ENCODE results near the gene TGIF2.

The TGIF2 gene

DNA sequence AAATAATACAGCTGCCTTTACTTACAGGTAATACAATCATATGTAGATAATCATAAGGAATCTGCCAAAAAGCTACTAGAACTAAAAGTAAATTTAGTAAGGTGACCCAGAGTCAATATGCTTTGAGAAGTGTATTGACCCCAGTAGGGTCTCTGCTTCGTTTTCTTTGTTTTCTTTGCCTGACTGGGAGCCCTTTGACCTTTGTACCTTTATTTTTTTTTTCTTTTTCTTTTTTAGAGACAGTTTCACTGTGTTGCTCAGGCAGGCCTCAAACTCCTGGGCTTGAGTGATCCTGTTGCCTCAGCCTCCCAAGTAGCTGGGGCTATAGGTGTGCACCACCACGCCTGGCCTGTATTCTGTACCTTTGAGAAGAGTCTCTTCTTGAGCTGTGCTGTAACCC, 50.0 kb downstream of the TGIF2 start:
- Histone ChIP-seq H3K36me3 (ENCODE audit: control insufficient read depth, insufficient read depth, low read length) (no peaks in the 10 kb centered on the region), H3K27ac (ENCODE audit: low read length) (no peak overlapping the region)
- no CpG with 5 or more reads among the region's 2 CpGs for WGBS (ENCODE audit: insufficient coverage, insufficient read length)

DNA sequence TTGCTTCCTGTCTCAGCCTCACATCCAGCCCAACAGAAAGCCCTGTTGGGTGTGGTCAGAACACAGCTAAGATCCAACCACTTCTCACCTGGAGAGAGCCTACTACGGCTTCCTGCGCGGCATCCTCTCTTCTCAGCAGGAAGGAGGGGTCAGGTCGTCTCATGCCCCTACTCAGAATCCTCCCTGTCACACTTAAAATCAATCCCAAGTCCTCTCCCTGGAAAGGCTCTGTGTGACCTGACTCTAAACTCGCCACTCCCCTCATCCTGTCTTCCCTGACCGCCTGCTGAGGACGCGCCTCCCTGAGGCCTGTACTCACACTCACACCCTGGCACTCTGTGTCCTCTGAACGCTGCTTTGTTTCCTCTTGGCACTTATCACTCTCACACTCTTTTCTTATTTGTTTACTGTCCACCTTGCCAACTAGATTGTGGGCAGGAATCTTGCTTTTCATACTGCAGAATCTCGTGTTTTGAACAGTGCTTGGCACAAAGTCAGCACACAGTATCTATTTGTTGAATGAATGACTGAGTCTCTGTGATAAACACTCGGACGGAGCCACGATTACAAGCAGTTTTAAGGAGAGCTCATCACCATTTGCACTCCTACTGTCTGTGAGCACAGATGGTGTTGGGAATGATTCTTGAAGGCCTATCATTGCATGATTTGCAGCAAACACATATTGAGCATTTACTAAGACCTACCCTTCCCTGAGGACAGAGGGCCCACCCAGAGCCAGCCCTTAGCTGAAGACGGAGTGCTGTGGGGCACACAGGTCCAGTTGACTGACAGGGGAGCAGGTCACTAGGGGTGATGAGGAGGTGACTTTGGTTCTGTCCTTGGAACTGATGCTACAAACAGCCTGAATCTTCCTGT, 50.9 kb downstream of the TGIF2 start:
- H3K9me3 ChIP-seq (ENCODE audit: control insufficient read depth, insufficient read depth, low read length) = no peaks in the 10 kb centered on the region
- no peaks in the 10 kb centered on the region for H3K27me3 ChIP-seq (ENCODE audit: control insufficient read depth, insufficient read depth, low read length)
- no peaks in the 10 kb centered on the region for H3K4me1 ChIP-seq (ENCODE audit: control insufficient read depth, insufficient read depth, low read length)
- no peak for DNase-seq (ENCODE audit: low read depth, low spot score)
- no peak overlapping the region for H3K27ac ChIP-seq (ENCODE audit: low read length)
- H3K36me3 ChIP-seq (ENCODE audit: control insufficient read depth, insufficient read depth, low read length) = no peaks in the 10 kb centered on the region
- no CpG with 5 or more reads among the region's 14 CpGs for WGBS (ENCODE audit: insufficient coverage, insufficient read length)
- no peak overlapping the region for H3K4me3 ChIP-seq (ENCODE audit: low read length)

More for the DNA sequence above, 50.0 kb downstream of the TGIF2 start:
- Histone ChIP-seq H3K4me1 (ENCODE audit: control insufficient read depth, insufficient read depth, low read length) (no peaks in the 10 kb centered on the region), H3K4me3 (ENCODE audit: low read length) (no peak overlapping the region), H3K9me3 (ENCODE audit: control insufficient read depth, insufficient read depth, low read length) (no peaks in the 10 kb centered on the region), H3K27me3 (ENCODE audit: control insufficient read depth, insufficient read depth, low read length) (no peaks in the 10 kb centered on the region)
- no peak for DNase-seq (ENCODE audit: low read depth, low spot score)

- WGBS (ENCODE audit: insufficient coverage, insufficient read length) = no CpG with 5 or more reads among the region's 2 CpGs
- Histone ChIP-seq H3K9me3 (ENCODE audit: control insufficient read depth, insufficient read depth, low read length) (no peaks in the 10 kb centered on the region), H3K36me3 (ENCODE audit: control insufficient read depth, insufficient read depth, low read length) (no peaks in the 10 kb centered on the region), H3K4me1 (ENCODE audit: control insufficient read depth, insufficient read depth, low read length) (no peaks in the 10 kb centered on the region), H3K27me3 (ENCODE audit: control insufficient read depth, insufficient read depth, low read length) (no peaks in the 10 kb centered on the region), H3K4me3 (ENCODE audit: low read length) (no peak overlapping the region), H3K27ac (ENCODE audit: low read length) (no peak overlapping the region)
- no peak for DNase-seq (ENCODE audit: low read depth, low spot score)
These were observed 51.5 kb downstream of the TGIF2 start for GRCh38 chr20:36624944-36625324.

GRCh38 chr20:36628076-36628475, 54.7 kb downstream of the TGIF2 start:
- WGBS (ENCODE audit: insufficient coverage, insufficient read length) = no CpG with 5 or more reads among the region's 7 CpGs
- 0 out of 2 replicates have a peak, but pooled peaks cover 1% of the 10 kb centered on the region for H3K4me1 ChIP-seq (ENCODE audit: control insufficient read depth, insufficient read depth, low read length)
- no peak for DNase-seq (ENCODE audit: low read depth, low spot score)
- no peaks in the 10 kb centered on the region for H3K27me3 ChIP-seq (ENCODE audit: control insufficient read depth, insufficient read depth, low read length)
- no peaks in the 10 kb centered on the region for H3K9me3 ChIP-seq (ENCODE audit: control insufficient read depth, insufficient read depth, low read length)
- H3K27ac ChIP-seq (ENCODE audit: low read length) = no peak overlapping the region
- H3K4me3 ChIP-seq (ENCODE audit: low read length) = no peak overlapping the region
- no peaks in the 10 kb centered on the region for H3K36me3 ChIP-seq (ENCODE audit: control insufficient read depth, insufficient read depth, low read length)

DNA sequence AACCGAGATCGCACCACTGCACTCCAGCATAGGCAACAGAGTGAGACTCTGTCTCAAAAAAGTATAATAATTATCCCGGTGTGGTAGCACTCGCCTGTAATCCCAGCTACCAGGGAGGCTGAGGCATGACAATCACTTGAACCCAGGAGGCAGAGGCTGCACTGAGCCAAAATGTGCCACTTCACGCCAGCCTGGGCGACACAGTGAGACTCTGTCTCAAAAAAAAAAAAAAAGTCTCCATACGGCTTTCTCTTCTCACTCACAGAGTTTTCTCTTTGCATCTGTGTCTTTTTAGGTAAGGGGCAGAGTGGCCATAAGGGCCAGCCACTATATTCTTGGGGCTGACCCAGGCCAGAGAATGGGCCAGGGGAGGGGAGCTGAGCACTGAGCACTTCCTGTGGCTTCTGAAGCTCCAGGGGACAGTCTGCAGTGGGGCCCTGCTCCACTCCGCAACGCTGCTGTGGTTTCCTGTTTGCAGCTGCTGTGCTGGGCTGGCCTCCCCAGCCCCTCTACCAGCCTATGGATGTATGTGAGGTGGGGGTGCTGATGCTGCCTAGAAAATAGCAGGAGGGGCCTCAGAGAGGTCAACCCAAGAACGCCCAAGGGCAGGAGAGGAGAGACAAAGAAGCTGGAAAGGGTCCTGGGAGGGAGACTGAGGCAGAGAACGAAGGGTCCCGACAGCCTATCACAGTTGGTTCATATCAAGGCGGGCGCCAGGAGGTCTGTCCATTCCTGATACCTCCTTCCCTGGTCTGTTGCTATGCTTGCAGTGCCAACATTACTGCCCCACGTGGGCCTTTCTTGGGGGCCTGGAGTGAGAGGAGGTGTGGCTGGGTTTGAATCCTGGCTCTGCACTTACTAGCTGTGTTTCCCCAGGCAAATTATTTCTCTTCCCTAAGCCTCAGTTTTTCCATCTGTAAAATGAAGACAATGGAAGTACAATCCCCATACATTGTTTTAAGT, 56.6 kb downstream of the TGIF2 start:
- H3K4me3 ChIP-seq (ENCODE audit: low read length) = no peak overlapping the region
- 0 out of 2 replicates have a peak, but pooled peaks cover 1% of the 10 kb centered on the region for H3K4me1 ChIP-seq (ENCODE audit: control insufficient read depth, insufficient read depth, low read length)
- no peaks in the 10 kb centered on the region for H3K27me3 ChIP-seq (ENCODE audit: control insufficient read depth, insufficient read depth, low read length)
- no peak for DNase-seq (ENCODE audit: low read depth, low spot score)
- WGBS (ENCODE audit: insufficient coverage, insufficient read length) = no CpG with 5 or more reads among the region's 15 CpGs
- no peaks in the 10 kb centered on the region for H3K9me3 ChIP-seq (ENCODE audit: control insufficient read depth, insufficient read depth, low read length)
- H3K27ac ChIP-seq (ENCODE audit: low read length) = no peak overlapping the region
- H3K36me3 ChIP-seq (ENCODE audit: control insufficient read depth, insufficient read depth, low read length) = no peaks in the 10 kb centered on the region

DNA sequence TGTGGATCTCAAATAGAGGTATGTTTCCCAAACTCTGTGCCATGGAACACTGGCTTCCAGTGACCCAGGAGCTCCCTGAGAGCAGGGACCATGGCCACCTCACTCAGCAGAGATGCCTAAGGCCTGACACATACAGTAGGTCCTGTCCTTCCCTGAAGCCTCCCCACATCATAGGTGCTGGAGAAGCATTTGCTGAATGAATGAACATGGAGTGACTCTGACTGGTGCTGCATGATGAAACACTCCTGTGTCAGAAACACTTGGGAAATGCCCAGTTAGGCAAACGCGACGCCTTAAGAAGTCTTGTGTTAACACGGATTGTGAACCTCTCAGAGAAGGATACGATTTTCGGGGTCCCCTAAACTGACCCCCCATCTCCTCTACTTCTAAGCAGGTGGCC, 58.2 kb downstream of the TGIF2 start:
- H3K4me3 ChIP-seq (ENCODE audit: low read length) = no peak overlapping the region
- H3K9me3 ChIP-seq (ENCODE audit: control insufficient read depth, insufficient read depth, low read length) = no peaks in the 10 kb centered on the region
- no peaks in the 10 kb centered on the region for H3K27me3 ChIP-seq (ENCODE audit: control insufficient read depth, insufficient read depth, low read length)
- DNase-seq (ENCODE audit: low read depth, low spot score) = no peak
- no peaks in the 10 kb centered on the region for H3K36me3 ChIP-seq (ENCODE audit: control insufficient read depth, insufficient read depth, low read length)
- H3K27ac ChIP-seq (ENCODE audit: low read length) = no peak overlapping the region
- WGBS (ENCODE audit: insufficient coverage, insufficient read length) = no CpG with 5 or more reads among the region's 6 CpGs
- H3K4me1 ChIP-seq (ENCODE audit: control insufficient read depth, insufficient read depth, low read length) = 0 out of 2 replicates have a peak, but pooled peaks cover 1% of the 10 kb centered on the region

DNA sequence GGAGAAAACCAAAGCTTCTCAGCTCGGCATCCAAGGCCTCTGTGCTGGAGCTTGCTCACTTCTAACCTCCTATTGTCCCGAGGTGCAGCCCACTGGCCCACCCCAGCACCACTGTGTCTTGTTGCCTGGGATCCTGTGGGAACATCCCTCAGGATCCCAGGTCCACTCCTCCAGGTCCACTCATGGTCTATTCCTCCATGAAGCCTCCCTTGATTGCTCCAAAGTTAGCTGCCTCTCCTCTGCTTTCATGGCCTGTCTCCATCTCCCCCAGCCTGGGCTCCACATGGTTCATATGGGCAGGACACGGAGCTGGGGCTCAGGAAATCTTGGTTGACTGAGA, 58.7 kb downstream of the TGIF2 start:
- Histone ChIP-seq H3K4me3 (ENCODE audit: low read length) (no peak overlapping the region), H3K27me3 (ENCODE audit: control insufficient read depth, insufficient read depth, low read length) (no peaks in the 10 kb centered on the region), H3K9me3 (ENCODE audit: control insufficient read depth, insufficient read depth, low read length) (no peaks in the 10 kb centered on the region), H3K4me1 (ENCODE audit: control insufficient read depth, insufficient read depth, low read length) (0 out of 2 replicates have a peak, but pooled peaks cover 1% of the 10 kb centered on the region), H3K27ac (ENCODE audit: low read length) (no peak overlapping the region), H3K36me3 (ENCODE audit: control insufficient read depth, insufficient read depth, low read length) (no peaks in the 10 kb centered on the region)
- DNase-seq (ENCODE audit: low read depth, low spot score) = no peak
- no CpG with 5 or more reads among the region's 3 CpGs for WGBS (ENCODE audit: insufficient coverage, insufficient read length)

- Histone ChIP-seq H3K4me1 (ENCODE audit: control insufficient read depth, insufficient read depth, low read length) (0 out of 2 replicates have a peak, but pooled peaks cover 1% of the 10 kb centered on the region), H3K9me3 (ENCODE audit: control insufficient read depth, insufficient read depth, low read length) (no peaks in the 10 kb centered on the region), H3K27me3 (ENCODE audit: control insufficient read depth, insufficient read depth, low read length) (no peaks in the 10 kb centered on the region), H3K4me3 (ENCODE audit: low read length) (no peak overlapping the region), H3K36me3 (ENCODE audit: control insufficient read depth, insufficient read depth, low read length) (no peaks in the 10 kb centered on the region), H3K27ac (ENCODE audit: low read length) (no peak overlapping the region)
- DNase-seq (ENCODE audit: low read depth, low spot score) = peak; percentile 33
- WGBS (ENCODE audit: insufficient coverage, insufficient read length) = no CpG with 5 or more reads among the region's 14 CpGs
These were observed 59.3 kb downstream of the TGIF2 start for GRCh38 chr20:36632487-36633284.

DNA sequence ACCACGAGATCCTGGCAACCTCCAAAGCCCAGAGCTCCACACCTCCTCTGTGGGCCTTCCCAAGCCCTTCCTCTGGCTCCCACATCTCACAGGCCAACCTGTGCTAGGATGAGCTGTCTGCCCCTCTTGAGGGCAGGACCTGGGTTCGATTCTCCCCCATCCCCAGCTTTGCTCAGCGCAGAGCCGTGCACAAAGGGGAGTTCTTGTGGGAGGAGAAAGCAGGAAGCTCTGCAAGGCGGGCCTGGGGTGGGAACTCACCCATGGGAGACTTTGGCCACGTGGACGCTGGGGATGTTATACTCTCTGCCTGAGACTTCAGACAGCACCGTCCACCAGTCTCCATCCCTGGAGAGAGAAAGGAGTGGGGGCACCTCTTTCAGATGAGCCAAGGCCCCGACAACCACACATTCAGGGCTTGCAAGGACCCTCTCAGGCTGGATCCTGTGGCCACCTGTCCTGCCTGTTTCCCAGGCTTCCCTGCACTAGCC, 59.9 kb downstream of the TGIF2 start:
- no peaks in the 10 kb centered on the region for H3K9me3 ChIP-seq (ENCODE audit: control insufficient read depth, insufficient read depth, low read length)
- no peaks in the 10 kb centered on the region for H3K36me3 ChIP-seq (ENCODE audit: control insufficient read depth, insufficient read depth, low read length)
- no peak overlapping the region for H3K27ac ChIP-seq (ENCODE audit: low read length)
- no CpG with 5 or more reads among the region's 9 CpGs for WGBS (ENCODE audit: insufficient coverage, insufficient read length)
- no peak overlapping the region for H3K4me3 ChIP-seq (ENCODE audit: low read length)
- DNase-seq (ENCODE audit: low read depth, low spot score) = no peak
- no peaks in the 10 kb centered on the region for H3K27me3 ChIP-seq (ENCODE audit: control insufficient read depth, insufficient read depth, low read length)
- H3K4me1 ChIP-seq (ENCODE audit: control insufficient read depth, insufficient read depth, low read length) = 0 out of 2 replicates have a peak, but pooled peaks cover 1% of the 10 kb centered on the region

DNA sequence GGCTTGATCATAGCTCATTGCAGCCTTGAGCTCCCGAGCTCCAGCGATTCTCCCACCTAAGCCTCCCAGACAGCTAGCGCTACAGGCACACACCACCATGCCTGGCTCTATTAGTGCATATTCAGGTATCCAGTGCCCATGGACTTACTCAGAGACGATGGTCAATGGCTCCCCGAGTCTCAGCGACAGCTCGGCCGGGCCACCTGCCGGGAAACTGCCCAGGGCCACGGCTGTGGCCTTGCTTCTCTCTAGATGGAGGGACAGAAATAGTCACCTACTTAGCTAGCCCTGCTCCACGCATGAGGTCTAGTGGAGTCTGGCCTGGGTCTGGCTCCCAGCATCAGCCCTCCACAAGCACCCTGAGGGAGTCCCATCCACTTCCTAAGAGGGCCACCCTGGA, 60.9 kb downstream of the TGIF2 start:
- Histone ChIP-seq H3K27ac (ENCODE audit: low read length) (no peak overlapping the region), H3K27me3 (ENCODE audit: control insufficient read depth, insufficient read depth, low read length) (no peaks in the 10 kb centered on the region), H3K9me3 (ENCODE audit: control insufficient read depth, insufficient read depth, low read length) (no peaks in the 10 kb centered on the region), H3K4me1 (ENCODE audit: control insufficient read depth, insufficient read depth, low read length) (0 out of 2 replicates have a peak, but pooled peaks cover 1% of the 10 kb centered on the region), H3K36me3 (ENCODE audit: control insufficient read depth, insufficient read depth, low read length) (no peaks in the 10 kb centered on the region), H3K4me3 (ENCODE audit: low read length) (no peak overlapping the region)
- no peak for DNase-seq (ENCODE audit: low read depth, low spot score)
- WGBS (ENCODE audit: insufficient coverage, insufficient read length) = no CpG with 5 or more reads among the region's 11 CpGs
